Measurements from ENCODE around the gene KDM1B. TPM values are rescaled to one million over a fixed set of nuclear protein-coding genes. Genes with fewer than 3 reads are reported as not detected.

Gene KDM1B
- total and polyA plus RNA-seq, 2 experiments from 2014 or later, result 1.6 to 15.4 TPM

DNA sequence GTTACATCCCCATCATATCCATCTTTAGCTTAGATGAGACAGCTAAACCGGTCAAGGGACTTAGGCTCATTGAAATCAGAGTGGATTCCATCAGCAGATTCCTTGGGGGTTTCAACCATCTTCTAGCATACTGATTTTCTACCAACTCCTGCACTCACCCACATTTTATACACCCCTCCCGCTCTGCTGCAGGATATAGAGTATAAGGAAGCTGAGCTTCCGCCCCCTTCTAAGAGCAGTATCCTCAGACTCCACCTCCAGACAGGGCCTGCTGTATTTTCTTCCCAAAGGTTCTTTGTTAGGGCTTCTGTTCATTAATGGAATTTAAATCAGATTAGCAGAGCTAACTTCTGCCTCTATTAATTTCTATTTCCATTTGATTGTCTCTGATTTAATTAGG, 22.9 kb upstream of the KDM1B start:
- no peak for DNase-seq (ENCODE audit: low read depth in 1 of 2, low spot score in 1 of 2)
- H3K36me3 ChIP-seq, result peaks cover 10% of the 10 kb centered on the region
- TF ChIP-seq, protein P1, sequence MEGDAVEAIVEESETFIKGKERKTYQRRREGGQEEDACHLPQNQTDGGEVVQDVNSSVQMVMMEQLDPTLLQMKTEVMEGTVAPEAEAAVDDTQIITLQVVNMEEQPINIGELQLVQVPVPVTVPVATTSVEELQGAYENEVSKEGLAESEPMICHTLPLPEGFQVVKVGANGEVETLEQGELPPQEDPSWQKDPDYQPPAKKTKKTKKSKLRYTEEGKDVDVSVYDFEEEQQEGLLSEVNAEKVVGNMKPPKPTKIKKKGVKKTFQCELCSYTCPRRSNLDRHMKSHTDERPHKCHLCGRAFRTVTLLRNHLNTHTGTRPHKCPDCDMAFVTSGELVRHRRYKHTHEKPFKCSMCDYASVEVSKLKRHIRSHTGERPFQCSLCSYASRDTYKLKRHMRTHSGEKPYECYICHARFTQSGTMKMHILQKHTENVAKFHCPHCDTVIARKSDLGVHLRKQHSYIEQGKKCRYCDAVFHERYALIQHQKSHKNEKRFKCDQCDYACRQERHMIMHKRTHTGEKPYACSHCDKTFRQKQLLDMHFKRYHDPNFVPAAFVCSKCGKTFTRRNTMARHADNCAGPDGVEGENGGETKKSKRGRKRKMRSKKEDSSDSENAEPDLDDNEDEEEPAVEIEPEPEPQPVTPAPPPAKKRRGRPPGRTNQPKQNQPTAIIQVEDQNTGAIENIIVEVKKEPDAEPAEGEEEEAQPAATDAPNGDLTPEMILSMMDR (IDR thresholded peaks at IDR 0.05; ENCODE audit: low read depth, low read length), result no peak
- no peak overlapping the region for H3K4me3 ChIP-seq
- H3K9me3 ChIP-seq (ENCODE audit: low read depth), result no peaks in the 10 kb centered on the region
- H3K4me1 ChIP-seq (ENCODE audit: low read depth), result no peaks in the 10 kb centered on the region
- no peaks in the 10 kb centered on the region for H3K27me3 ChIP-seq
- no peak overlapping the region for H3K27ac ChIP-seq

GRCh38 chr6:18135171-18135570, 20.1 kb upstream of the KDM1B start:
- Histone ChIP-seq H3K9me3 (ENCODE audit: low read depth) (no peaks in the 10 kb centered on the region), H3K36me3 (peaks cover 10% of the 10 kb centered on the region), H3K27me3 (no peaks in the 10 kb centered on the region), H3K4me1 (ENCODE audit: low read depth) (no peaks in the 10 kb centered on the region), H3K27ac (no peak overlapping the region), H3K4me3 (no peak overlapping the region)
- TF ChIP-seq, protein P1 (IDR thresholded peaks at IDR 0.05; ENCODE audit: low read depth, low read length), result no peak
- DNase-seq (ENCODE audit: low read depth in 1 of 2, low spot score in 1 of 2), result no peak

GRCh38 chr6:18136260-18136659, 19.0 kb upstream of the KDM1B start:
- no peak for DNase-seq (ENCODE audit: low read depth in 1 of 2, low spot score in 1 of 2)
- Histone ChIP-seq H3K27me3 (no peaks in the 10 kb centered on the region), H3K4me1 (ENCODE audit: low read depth) (no peaks in the 10 kb centered on the region), H3K36me3 (peaks cover 4% of the 10 kb centered on the region), H3K9me3 (ENCODE audit: low read depth) (no peaks in the 10 kb centered on the region), H3K4me3 (no peak overlapping the region), H3K27ac (no peak overlapping the region)
- TF ChIP-seq, protein P1 (IDR thresholded peaks at IDR 0.05; ENCODE audit: low read depth, low read length), result no peak

DNA sequence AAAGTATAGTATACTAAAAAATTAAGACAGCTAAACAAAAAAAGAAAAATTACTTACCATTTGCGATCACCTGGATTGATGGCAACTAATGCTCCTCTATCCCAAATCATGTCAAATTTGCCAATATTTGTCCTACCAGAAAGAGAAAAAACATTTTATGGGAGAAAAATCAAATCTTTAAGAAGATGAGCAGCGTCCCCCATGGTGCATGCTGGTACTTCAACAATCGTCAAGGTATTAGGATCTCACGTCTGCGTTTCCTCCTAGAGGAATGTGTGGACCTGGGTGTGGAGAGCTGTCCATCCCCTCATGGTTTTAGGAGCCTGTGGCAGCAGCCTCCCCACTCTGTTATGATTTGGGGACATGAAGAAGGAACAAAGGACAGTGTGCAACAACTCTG, 16.3 kb upstream of the KDM1B start:
- TF ChIP-seq, protein P1 (IDR thresholded peaks at IDR 0.05; ENCODE audit: low read depth, low read length), result no peak
- Histone ChIP-seq H3K27ac (no peak overlapping the region), H3K36me3 (no peaks in the 10 kb centered on the region), H3K4me1 (ENCODE audit: low read depth) (no peaks in the 10 kb centered on the region), H3K27me3 (no peaks in the 10 kb centered on the region), H3K9me3 (ENCODE audit: low read depth) (no peaks in the 10 kb centered on the region), H3K4me3 (no peak overlapping the region)
- no peak for DNase-seq (ENCODE audit: low read depth in 1 of 2, low spot score in 1 of 2)

- no peak for DNase-seq (ENCODE audit: low read depth in 1 of 2, low spot score in 1 of 2)
- peaks cover under 1% of the 10 kb centered on the region for H3K36me3 ChIP-seq
Observed at GRCh38 chr6:18139935-18140621, 15.1 kb upstream of the KDM1B start.

More at GRCh38 chr6:18139935-18140621, 15.1 kb upstream of the KDM1B start:
- TF ChIP-seq, protein P1 (IDR thresholded peaks at IDR 0.05; ENCODE audit: low read depth, low read length), result no peak
- H3K4me3 ChIP-seq, result no peak overlapping the region
- H3K27ac ChIP-seq, result no peak overlapping the region
- H3K9me3 ChIP-seq (ENCODE audit: low read depth), result no peaks in the 10 kb centered on the region
- H3K27me3 ChIP-seq, result no peaks in the 10 kb centered on the region
- H3K4me1 ChIP-seq (ENCODE audit: low read depth), result no peaks in the 10 kb centered on the region
